Activated naive CD4-positive, alpha-beta T cell treated with anti-CD3 and anti-CD28 coated beads, Interleukin-2, amount 50 U/mL, for 24 hours (primary cell): ENCODE measurements around the gene RBBP8NL.

Experiments used
- H3K27ac Mint-ChIP-seq: one replicate; pipeline ENCODE4 v1.8.0; 2021; ENCODE audit warnings: mild to moderate bottlenecking, mixed read lengths
- H3K27me3 Mint-ChIP-seq: one replicate; pipeline ENCODE4 v1.8.0; 2021; ENCODE audit warnings: mixed read lengths
- H3K36me3 Mint-ChIP-seq: one replicate; pipeline ENCODE4 v1.8.0; 2021; ENCODE audit warnings: mixed read lengths
- H3K4me1 Mint-ChIP-seq: one replicate; pipeline ENCODE4 v1.8.0; 2021; ENCODE audit warnings: mixed read lengths
- H3K4me3 Mint-ChIP-seq: one replicate; pipeline ENCODE4 v1.8.0; 2021; ENCODE audit warnings: mild to moderate bottlenecking, mixed read lengths
- H3K9me3 Mint-ChIP-seq: one replicate; pipeline ENCODE4 v1.8.0; 2021; ENCODE audit warnings: mixed read lengths

Gene RBBP8NL

GRCh38 chr20:62422636-62423325 is 4.6 kb downstream of the RBBP8NL start:
- Mint-ChIP-seq H3K4me3 (no peak overlapping the region), H3K36me3 (no peaks in the 10 kb centered on the region), H3K4me1 (no peaks in the 10 kb centered on the region), H3K27ac (no peak overlapping the region), H3K27me3 (no peaks in the 10 kb centered on the region), H3K9me3 (no peaks in the 10 kb centered on the region)

DNA sequence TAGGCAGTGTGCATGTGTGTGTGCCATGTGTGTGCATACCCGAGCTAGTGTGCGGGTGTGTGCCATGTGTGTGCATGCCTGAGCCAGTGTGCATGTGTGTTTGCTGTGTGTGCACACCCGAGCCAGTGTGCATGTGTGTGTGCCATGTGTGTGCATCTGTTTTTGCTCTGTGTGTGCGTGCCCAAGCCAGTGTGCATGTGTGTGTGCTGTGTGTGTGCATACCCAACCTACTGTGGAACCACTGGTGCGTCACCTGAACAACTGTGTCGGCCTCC is 5.7 kb downstream of the RBBP8NL start:
- Mint-ChIP-seq H3K27ac (no peak overlapping the region), H3K4me1 (no peaks in the 10 kb centered on the region), H3K36me3 (no peaks in the 10 kb centered on the region), H3K4me3 (no peak overlapping the region), H3K9me3 (no peaks in the 10 kb centered on the region), H3K27me3 (no peaks in the 10 kb centered on the region)

DNA sequence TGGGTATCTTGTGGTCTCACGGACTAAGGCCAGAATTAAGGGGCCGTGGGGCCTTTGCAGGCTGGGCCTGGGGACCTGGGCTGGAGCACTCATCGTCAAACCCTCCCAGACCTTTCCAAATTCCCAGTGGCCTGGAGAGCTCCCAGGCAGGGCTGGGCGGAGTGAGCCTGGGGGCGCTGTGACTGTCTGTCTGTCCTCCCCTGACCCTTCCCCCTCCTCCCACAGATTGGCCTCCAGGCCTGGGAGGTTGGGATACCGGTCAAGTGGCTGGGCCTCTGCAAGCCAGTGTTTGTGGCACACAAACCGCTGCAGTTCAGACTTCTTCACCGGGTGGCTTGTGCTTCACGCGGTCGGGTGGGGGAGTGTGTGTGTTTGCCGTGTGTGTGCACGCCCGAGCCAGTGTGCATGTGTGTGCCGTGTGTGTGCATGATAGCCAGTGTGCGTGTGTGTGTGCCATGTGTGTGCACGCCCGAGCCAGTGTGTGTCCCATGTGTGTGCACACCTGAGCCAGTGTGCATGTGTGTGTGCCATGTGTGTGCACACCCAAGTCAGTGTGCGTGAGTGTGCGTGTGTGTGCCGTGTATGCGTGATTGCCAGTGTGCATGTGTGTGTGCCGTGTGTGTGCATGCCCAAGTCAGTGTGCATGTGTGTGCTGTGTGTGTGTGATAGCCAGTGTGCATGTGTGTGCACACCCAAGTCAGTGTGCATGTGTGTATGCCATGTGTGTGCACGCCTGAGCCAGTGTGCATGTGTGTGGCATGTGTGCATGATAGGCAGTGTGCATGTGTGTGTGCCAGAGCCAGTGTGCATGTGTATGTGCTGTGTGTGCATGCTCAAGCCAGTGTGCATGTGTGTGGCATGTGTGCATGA is 6.3 kb downstream of the RBBP8NL start:
- Mint-ChIP-seq H3K9me3 (no peaks in the 10 kb centered on the region), H3K36me3 (no peaks in the 10 kb centered on the region), H3K4me3 (no peak overlapping the region), H3K27ac (no peak overlapping the region), H3K27me3 (no peaks in the 10 kb centered on the region), H3K4me1 (no peaks in the 10 kb centered on the region)

GRCh38 chr20:62419759-62420158 is 7.6 kb downstream of the RBBP8NL start:
- H3K9me3 Mint-ChIP-seq, result no peaks in the 10 kb centered on the region
- H3K27me3 Mint-ChIP-seq, result no peaks in the 10 kb centered on the region
- H3K4me1 Mint-ChIP-seq, result no peaks in the 10 kb centered on the region
- H3K27ac Mint-ChIP-seq, result no peak overlapping the region
- no peak overlapping the region for H3K4me3 Mint-ChIP-seq
- no peaks in the 10 kb centered on the region for H3K36me3 Mint-ChIP-seq

GRCh38 chr20:62418709-62419487 is 8.4 kb downstream of the RBBP8NL start:
- H3K9me3 Mint-ChIP-seq, result no peaks in the 10 kb centered on the region
- H3K4me3 Mint-ChIP-seq, result no peak overlapping the region
- H3K27ac Mint-ChIP-seq, result no peak overlapping the region
- H3K36me3 Mint-ChIP-seq, result no peaks in the 10 kb centered on the region
- no peaks in the 10 kb centered on the region for H3K27me3 Mint-ChIP-seq
- no peaks in the 10 kb centered on the region for H3K4me1 Mint-ChIP-seq

- no peak overlapping the region for H3K4me3 Mint-ChIP-seq
- no peaks in the 10 kb centered on the region for H3K4me1 Mint-ChIP-seq
- H3K36me3 Mint-ChIP-seq, result no peaks in the 10 kb centered on the region
- H3K9me3 Mint-ChIP-seq, result no peaks in the 10 kb centered on the region
- no peak overlapping the region for H3K27ac Mint-ChIP-seq
- H3K27me3 Mint-ChIP-seq, result no peaks in the 10 kb centered on the region
These were observed 9.2 kb downstream of the RBBP8NL start for GRCh38 chr20:62417981-62418708.

GRCh38 chr20:62416651-62417637 is 10.4 kb downstream of the RBBP8NL start:
- Mint-ChIP-seq H3K4me1 (no peaks in the 10 kb centered on the region), H3K4me3 (no peak overlapping the region), H3K36me3 (no peaks in the 10 kb centered on the region), H3K9me3 (no peaks in the 10 kb centered on the region), H3K27ac (no peak overlapping the region), H3K27me3 (no peaks in the 10 kb centered on the region)

GRCh38 chr20:62415354-62416111 is 11.8 kb downstream of the RBBP8NL start:
- Mint-ChIP-seq H3K27ac (no peak overlapping the region), H3K27me3 (no peaks in the 10 kb centered on the region)

GRCh38 chr20:62413896-62414481 is 13.3 kb downstream of the RBBP8NL start:
- no peak overlapping the region for H3K27ac Mint-ChIP-seq
- H3K4me1 Mint-ChIP-seq, result peaks cover 6% of the 10 kb centered on the region
- H3K9me3 Mint-ChIP-seq, result no peaks in the 10 kb centered on the region
- no peaks in the 10 kb centered on the region for H3K36me3 Mint-ChIP-seq
- H3K27me3 Mint-ChIP-seq, result no peaks in the 10 kb centered on the region
- no peak overlapping the region for H3K4me3 Mint-ChIP-seq

More at GRCh38 chr20:62415354-62416111, 11.8 kb downstream of the RBBP8NL start:
- Mint-ChIP-seq H3K4me3 (no peak overlapping the region), H3K4me1 (no peaks in the 10 kb centered on the region), H3K9me3 (no peaks in the 10 kb centered on the region), H3K36me3 (no peaks in the 10 kb centered on the region)

GRCh38 chr20:62413025-62413570 is 14.2 kb downstream of the RBBP8NL start:
- H3K36me3 Mint-ChIP-seq, result no peaks in the 10 kb centered on the region
- peaks cover 6% of the 10 kb centered on the region for H3K4me1 Mint-ChIP-seq

GRCh38 chr20:62412194-62413024 is 14.9 kb downstream of the RBBP8NL start:
- no peak overlapping the region for H3K27ac Mint-ChIP-seq
- H3K9me3 Mint-ChIP-seq, result no peaks in the 10 kb centered on the region
- H3K27me3 Mint-ChIP-seq, result no peaks in the 10 kb centered on the region
- H3K36me3 Mint-ChIP-seq, result no peaks in the 10 kb centered on the region
- H3K4me1 Mint-ChIP-seq, result peaks cover 6% of the 10 kb centered on the region
- no peak overlapping the region for H3K4me3 Mint-ChIP-seq

More at GRCh38 chr20:62413025-62413570, 14.2 kb downstream of the RBBP8NL start:
- no peaks in the 10 kb centered on the region for H3K27me3 Mint-ChIP-seq
- no peaks in the 10 kb centered on the region for H3K9me3 Mint-ChIP-seq
- no peak overlapping the region for H3K27ac Mint-ChIP-seq
- no peak overlapping the region for H3K4me3 Mint-ChIP-seq

DNA sequence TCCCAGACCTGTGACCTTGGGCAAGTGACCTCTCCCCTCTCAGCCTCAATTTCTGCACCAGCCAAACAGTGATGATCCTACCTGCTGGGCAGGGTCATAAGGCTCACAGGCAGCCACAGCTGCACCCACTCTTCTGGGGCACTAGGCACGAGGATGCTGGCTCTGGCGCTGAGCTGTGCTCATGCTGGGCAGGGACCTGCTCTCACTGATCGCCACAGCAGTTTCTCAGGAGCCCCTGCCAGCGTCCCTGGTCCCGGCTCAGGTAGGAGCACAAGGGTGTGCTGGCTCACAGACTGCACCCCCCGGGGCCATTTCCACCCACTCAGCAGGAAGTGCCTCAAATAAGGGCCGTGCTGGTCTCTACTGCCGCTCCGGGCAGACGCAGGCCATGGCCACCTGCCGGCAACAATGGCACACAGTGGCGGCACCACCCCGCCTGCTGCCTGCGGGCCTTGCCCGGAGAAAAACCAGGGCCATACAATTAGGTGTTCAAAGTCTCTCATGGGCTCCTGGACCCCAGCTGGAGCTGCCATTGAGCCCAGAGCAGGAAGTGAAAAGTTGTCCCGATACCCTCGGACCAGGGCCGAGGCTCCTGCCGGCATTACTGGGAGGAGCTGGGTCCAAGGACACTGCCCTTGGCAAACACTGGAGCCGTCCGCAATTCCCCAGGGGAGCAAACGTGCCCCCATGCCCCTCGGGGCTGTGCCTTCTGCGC is 15.7 kb downstream of the RBBP8NL start:
- Mint-ChIP-seq H3K9me3 (no peaks in the 10 kb centered on the region), H3K27me3 (no peaks in the 10 kb centered on the region)

More for the DNA sequence above, 15.7 kb downstream of the RBBP8NL start:
- Mint-ChIP-seq H3K4me3 (no peak overlapping the region), H3K36me3 (no peaks in the 10 kb centered on the region), H3K4me1 (peaks cover 6% of the 10 kb centered on the region), H3K27ac (no peak overlapping the region)
